Measurements from ENCODE around the gene AIF1.

The AIF1 gene

DNA sequence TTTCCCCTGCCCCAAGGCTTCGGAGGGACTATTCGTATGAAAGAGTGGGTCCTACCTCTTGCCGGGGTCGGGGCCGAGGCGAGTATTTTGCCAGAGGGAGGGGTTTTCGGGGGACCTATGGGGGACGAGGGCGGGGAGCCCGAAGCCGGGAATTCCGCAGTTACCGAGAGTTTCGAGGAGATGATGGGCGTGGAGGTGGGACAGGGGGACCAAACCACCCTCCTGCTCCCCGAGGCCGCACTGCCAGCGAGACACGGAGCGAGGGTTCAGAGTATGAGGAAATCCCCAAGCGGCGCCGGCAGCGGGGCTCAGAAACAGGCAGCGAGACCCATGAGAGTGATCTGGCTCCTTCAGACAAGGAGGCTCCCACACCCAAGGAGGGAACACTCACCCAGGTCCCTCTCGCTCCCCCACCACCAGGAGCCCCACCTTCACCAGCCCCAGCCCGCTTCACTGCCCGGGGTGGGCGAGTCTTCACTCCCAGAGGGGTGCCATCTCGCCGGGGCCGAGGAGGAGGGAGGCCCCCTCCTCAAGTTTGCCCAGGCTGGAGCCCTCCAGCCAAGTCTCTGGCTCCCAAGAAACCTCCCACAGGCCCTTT, 16.7 kb downstream of the AIF1 start:
- in situ Hi-C loops (cut with HindIII; ENCODE audit: low pct_unique_long_range_greater_than_20kb, low sequenced_read_pairs): no loop called here
- DNase-seq (ENCODE audit: low read depth in 1 of 2, low spot score in 1 of 2): no peak
- no peak for TF ChIP-seq JUND (IDR thresholded peaks at IDR 0.05; ENCODE audit: low read depth)

DNA sequence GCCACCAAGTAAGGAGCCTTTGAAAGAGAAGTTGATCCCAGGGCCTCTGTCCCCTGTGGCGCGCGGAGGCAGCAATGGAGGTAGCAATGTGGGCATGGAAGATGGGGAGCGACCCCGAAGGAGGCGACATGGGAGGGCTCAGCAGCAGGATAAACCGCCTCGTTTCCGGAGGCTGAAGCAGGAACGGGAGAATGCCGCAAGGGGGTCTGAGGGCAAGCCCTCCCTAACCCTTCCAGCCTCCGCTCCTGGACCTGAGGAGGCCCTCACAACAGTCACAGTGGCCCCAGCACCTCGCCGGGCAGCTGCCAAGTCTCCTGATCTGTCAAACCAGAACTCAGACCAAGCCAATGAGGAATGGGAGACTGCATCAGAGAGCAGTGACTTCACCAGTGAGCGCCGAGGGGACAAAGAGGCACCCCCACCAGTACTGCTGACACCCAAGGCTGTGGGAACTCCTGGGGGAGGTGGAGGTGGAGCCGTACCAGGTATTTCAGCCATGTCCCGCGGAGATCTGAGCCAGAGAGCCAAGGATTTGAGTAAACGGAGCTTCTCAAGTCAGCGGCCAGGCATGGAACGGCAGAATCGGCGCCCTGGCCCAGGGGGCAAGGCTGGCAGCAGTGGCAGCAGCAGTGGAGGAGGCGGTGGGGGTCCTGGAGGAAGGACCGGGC, 17.4 kb downstream of the AIF1 start:
- in situ Hi-C loops (cut with HindIII; ENCODE audit: low pct_unique_long_range_greater_than_20kb, low sequenced_read_pairs): no loop called here
- no peak for DNase-seq (ENCODE audit: low read depth in 1 of 2, low spot score in 1 of 2)
- TF ChIP-seq JUND (IDR thresholded peaks at IDR 0.05; ENCODE audit: low read depth): no peak

DNA sequence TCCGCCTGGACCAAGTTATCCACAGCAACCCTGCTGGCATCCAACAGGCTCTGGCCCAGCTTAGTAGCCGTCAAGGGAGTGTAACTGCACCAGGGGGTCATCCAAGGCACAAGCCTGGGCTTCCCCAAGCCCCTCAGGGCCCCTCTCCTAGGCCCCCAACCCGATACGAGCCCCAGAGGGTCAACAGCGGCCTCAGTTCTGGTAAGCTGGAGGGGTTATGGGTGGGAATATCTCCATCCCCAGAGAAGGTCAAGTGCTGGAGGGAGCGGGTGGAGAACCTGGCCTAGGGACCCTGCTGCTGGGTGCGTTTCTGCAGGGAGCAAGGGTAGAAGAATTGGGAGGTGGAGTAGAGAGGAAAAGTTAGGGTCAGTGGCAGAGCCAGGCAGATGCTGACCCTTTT, 18.4 kb downstream of the AIF1 start:
- in situ Hi-C loops (cut with HindIII; ENCODE audit: low pct_unique_long_range_greater_than_20kb, low sequenced_read_pairs): no loop called here
- TF ChIP-seq JUND (IDR thresholded peaks at IDR 0.05; ENCODE audit: low read depth): no peak
- DNase-seq (ENCODE audit: low read depth in 1 of 2, low spot score in 1 of 2): no peak

GRCh38 chr6:31634131-31634530, 19.1 kb downstream of the AIF1 start:
- in situ Hi-C loops (cut with HindIII; ENCODE audit: low pct_unique_long_range_greater_than_20kb, low sequenced_read_pairs): no loop called here
- TF ChIP-seq JUND (IDR thresholded peaks at IDR 0.05; ENCODE audit: low read depth): no peak
- DNase-seq (ENCODE audit: low read depth in 1 of 2, low spot score in 1 of 2): no peak

DNA sequence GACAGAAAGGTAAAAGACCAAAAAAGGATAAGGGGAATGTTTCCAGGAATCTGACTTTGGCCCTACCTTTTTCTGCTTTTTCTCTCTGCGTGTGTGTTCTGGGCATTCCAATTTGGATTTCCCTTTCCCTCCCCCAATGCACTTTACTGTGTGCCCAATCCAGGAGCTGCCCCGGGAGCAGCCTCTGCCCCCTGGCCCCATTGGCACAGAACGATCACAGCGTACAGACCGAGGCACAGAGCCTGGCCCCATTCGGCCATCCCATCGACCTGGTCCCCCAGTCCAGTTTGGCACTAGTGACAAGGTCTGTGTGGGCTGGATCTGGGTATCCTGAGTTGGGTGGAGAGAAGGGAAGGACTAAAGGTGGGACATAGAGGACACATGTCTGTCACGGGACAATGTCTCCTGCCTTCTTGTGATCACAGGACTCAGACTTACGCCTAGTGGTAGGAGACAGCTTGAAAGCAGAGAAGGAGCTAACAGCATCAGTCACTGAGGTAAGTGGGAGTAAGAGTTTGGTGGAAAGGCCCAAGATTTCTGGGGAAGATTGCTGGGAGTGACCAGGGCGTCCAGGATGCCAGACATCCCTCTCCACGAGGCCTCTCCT, 20.0 kb downstream of the AIF1 start:
- no peak for TF ChIP-seq JUND (IDR thresholded peaks at IDR 0.05; ENCODE audit: low read depth)
- in situ Hi-C loops (cut with HindIII; ENCODE audit: low pct_unique_long_range_greater_than_20kb, low sequenced_read_pairs): no loop called here
- DNase-seq (ENCODE audit: low read depth in 1 of 2, low spot score in 1 of 2): no peak

DNA sequence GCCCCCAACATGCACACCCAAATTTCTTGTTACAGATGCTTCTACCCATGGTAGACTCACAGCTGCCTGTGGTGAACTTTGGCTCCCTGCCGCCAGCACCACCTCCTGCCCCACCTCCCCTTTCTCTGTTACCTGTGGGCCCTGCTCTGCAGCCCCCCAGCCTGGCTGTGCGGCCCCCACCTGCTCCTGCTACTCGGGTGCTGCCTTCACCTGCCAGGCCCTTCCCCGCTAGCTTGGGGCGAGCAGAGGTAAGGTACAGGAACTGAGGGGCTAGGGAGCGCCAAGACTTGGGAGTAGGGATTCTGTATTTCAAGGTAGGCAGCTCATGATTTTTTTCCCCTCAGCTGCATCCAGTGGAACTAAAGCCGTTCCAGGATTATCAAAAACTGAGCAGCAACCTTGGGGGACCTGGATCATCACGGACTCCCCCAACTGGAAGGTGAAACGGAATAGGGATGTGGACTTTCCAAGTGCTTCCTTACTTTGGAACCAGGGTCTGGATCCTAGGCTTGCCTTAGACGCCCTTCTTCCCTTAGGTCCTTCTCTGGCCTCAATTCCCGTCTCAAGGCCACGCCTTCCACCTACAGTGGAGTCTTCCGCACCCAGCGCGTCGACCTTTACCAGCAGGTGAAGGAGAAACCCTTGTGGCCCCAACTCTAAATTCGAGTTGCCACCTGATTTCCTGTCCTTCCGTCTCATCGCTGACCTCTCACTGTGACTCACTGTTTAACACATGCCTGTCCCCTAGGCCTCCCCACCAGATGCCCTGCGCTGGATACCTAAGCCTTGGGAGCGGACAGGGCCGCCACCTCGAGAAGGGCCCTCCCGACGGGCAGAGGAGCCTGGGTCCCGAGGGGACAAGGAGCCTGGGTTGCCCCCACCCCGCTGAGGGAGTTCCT, 21.9 kb downstream of the AIF1 start:
- TF ChIP-seq JUND (IDR thresholded peaks at IDR 0.05; ENCODE audit: low read depth): no peak
- in situ Hi-C loops (cut with HindIII; ENCODE audit: low pct_unique_long_range_greater_than_20kb, low sequenced_read_pairs): no loop called here
- no peak for DNase-seq (ENCODE audit: low read depth in 1 of 2, low spot score in 1 of 2)

DNA sequence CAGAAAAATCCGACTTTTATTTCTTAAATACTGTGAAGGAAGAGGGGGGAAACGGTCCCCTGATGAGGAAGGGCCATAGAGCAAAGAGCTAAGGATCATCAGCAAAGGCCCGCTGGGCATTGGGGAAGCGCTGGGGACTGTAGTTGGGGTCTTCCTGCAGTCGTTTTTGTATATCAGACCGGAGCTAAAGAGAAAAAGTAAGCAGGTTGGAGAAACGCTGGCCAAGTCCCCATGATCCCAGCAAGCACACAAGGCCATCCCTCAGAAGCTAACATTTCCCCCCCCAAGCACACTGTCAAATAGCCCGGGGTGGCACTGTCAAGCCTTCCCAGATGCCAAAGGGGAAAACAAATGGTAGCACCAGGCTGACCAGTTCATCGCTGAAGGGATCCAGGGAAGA, 24.0 kb downstream of the AIF1 start:
- in situ Hi-C loops (cut with HindIII; ENCODE audit: low pct_unique_long_range_greater_than_20kb, low sequenced_read_pairs): no loop called here

DNA sequence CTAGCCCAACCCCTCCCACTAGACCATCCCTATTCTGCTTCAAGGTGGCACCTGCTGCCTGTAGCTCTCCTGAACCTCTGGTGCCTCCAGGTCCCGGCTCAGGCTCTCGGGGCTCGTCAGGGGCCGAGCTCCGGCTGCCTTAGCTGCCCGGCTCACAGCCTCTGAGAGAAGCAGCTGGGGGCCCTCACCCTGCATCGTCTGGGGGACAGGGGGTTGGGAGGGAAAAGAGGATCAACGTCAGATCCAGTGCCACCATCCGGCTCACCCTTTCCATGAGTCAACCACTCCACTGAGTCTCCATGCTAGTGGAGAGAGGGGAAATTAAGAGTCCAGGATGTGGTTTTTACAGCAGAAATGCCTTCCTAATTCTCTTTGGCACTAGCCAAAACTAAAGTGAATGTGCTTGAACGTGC, 24.4 kb downstream of the AIF1 start:
- no peak for DNase-seq (ENCODE audit: low read depth in 1 of 2, low spot score in 1 of 2)
- no peak for TF ChIP-seq JUND (IDR thresholded peaks at IDR 0.05; ENCODE audit: low read depth)
- in situ Hi-C loops (cut with HindIII; ENCODE audit: low pct_unique_long_range_greater_than_20kb, low sequenced_read_pairs): no loop called here

More for the DNA sequence above, 24.0 kb downstream of the AIF1 start:
- DNase-seq (ENCODE audit: low read depth in 1 of 2, low spot score in 1 of 2): peak in 1 of 2 experiments; percentile 33
- no peak for TF ChIP-seq JUND (IDR thresholded peaks at IDR 0.05; ENCODE audit: low read depth)

GRCh38 chr6:31640612-31641011, 25.6 kb downstream of the AIF1 start:
- no peak for DNase-seq (ENCODE audit: low read depth in 1 of 2, low spot score in 1 of 2)
- no peak for TF ChIP-seq JUND (IDR thresholded peaks at IDR 0.05; ENCODE audit: low read depth)
- in situ Hi-C loops (cut with HindIII; ENCODE audit: low pct_unique_long_range_greater_than_20kb, low sequenced_read_pairs): no loop called here

DNA sequence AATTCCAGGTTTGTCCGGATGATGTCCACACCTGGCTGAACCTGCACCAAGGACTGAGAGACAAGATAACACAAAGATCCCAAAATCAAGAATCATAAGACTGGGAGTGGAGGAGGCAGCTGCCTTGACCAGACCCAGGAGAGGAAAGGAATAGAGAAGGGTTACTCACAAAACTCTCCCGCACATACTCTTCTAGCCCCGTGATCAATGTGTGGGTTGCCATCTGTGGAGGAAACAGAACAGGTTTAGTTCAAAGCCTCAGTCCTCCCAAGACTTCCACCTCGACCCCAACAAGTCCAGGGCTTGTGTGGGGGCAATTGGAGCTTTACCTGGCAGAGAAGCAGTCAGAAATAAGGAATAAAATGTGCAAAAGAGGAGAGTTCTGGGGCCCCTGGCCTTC, 26.3 kb downstream of the AIF1 start:
- DNase-seq (ENCODE audit: low read depth in 1 of 2, low spot score in 1 of 2): no peak
- TF ChIP-seq JUND (IDR thresholded peaks at IDR 0.05; ENCODE audit: low read depth): no peak
- in situ Hi-C loops (cut with HindIII; ENCODE audit: low pct_unique_long_range_greater_than_20kb, low sequenced_read_pairs): no loop called here

DNA sequence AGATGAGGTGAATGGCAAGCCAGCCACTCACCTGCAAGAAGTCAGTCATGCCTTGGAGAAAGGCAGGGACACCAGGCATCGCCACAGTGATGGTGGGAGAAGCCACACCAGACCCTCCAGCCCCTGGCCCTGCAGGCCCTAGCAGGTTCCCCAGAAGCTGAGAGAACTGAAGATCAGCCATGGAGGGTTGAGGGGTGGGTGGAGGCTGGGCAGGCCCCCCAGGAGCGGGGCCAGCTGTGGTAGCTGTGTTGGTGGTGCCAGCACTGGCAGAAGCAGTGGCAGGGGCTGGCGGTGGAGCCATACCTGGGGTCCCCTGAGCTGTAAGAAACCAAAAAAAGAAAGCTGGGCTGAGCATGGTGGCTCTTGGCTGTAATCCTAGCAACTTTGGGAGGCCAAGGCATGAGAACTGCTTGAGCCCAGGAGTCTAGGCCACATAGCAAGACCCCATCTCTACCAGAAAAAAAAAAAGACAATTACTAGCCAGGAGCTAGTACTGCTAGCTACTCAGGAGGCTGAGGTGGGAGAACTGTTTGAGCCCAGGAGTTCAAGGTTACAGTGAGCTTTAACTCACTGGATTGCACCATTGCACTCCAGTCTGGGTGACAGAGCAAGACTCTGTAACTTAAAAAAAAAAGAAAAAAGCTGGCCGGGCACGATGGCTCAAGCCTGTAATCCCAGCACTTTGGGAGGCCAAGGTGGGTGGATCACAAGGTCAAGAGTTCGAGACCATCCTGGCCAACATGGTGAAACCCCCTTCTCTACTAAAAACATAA, 27.9 kb downstream of the AIF1 start:
- no peak for TF ChIP-seq JUND (IDR thresholded peaks at IDR 0.05; ENCODE audit: low read depth)
- no peak for DNase-seq (ENCODE audit: low read depth in 1 of 2, low spot score in 1 of 2)
- in situ Hi-C loops (cut with HindIII; ENCODE audit: low pct_unique_long_range_greater_than_20kb, low sequenced_read_pairs): no loop called here

GRCh38 chr6:31643818-31644454, 28.9 kb downstream of the AIF1 start:
- no peak for DNase-seq (ENCODE audit: low read depth in 1 of 2, low spot score in 1 of 2)
- in situ Hi-C loops (cut with HindIII; ENCODE audit: low pct_unique_long_range_greater_than_20kb, low sequenced_read_pairs): no loop called here

More at GRCh38 chr6:31643818-31644454, 28.9 kb downstream of the AIF1 start:
- no peak for TF ChIP-seq JUND (IDR thresholded peaks at IDR 0.05; ENCODE audit: low read depth)

Measured in T47D (cell line).